ENCODE results near the gene EPSTI1.

- TF ChIP-seq POLR2A (IDR thresholded peaks at IDR 0.05; ENCODE audit: low read depth, low read length) = no peak
- TF ChIP-seq POLR2AphosphoS5 (IDR thresholded peaks at IDR 0.05; ENCODE audit: low read depth, low read length) = no peak
- no peak for TF ChIP-seq TAF1 (IDR thresholded peaks at IDR 0.05; ENCODE audit: low read depth, low read length)
- TF ChIP-seq PAX5 (IDR thresholded peaks at IDR 0.05; ENCODE audit: insufficient read depth, low read length, severe bottlenecking) = no peak
- TF ChIP-seq SPI1 (IDR thresholded peaks at IDR 0.05; ENCODE audit: low read depth, low read length) = no peak
- no peak for TF ChIP-seq POU2F2 (IDR thresholded peaks at IDR 0.05; ENCODE audit: low read depth, low read length)
Measured at GRCh38 chr13:43026262-43026661, 34.2 kb upstream of the EPSTI1 start.

All from GM12891 (cell line).